Esophagus squamous epithelium (tissue), 4 donors: Measurements from ENCODE around the gene ITPR2.
"Not testable (repeated sequence)": the region's sequence is repeated elsewhere in the genome, so short reads cannot be mapped to it uniquely, and the experiment has no call there.

Source experiments
- POLR2A ChIP-seq, 4 donors: fragments of 450-650 bp; IDR thresholded peaks; one replicate each; pipeline ENCODE4 v1.6.1; 2017; ENCODE audit warnings: antibody characterized with exemption in 4 of 4, mild to moderate bottlenecking in 4 of 4, moderate library complexity in 3 of 4
- TF ChIP-seq, protein P1 (sequence below), 6 experiments: fragments of 450-650 bp in 4 of 6; fragments of 200-600 bp in 2 of 6; sonication (generic) in 2 of 6; IDR thresholded peaks; one replicate each; pipeline ENCODE4 v1.5.1; 2016 to 2019; ENCODE audit warnings: antibody characterized with exemption in 6 of 6, mild to moderate bottlenecking in 4 of 6, moderate library complexity in 4 of 6

DNA sequence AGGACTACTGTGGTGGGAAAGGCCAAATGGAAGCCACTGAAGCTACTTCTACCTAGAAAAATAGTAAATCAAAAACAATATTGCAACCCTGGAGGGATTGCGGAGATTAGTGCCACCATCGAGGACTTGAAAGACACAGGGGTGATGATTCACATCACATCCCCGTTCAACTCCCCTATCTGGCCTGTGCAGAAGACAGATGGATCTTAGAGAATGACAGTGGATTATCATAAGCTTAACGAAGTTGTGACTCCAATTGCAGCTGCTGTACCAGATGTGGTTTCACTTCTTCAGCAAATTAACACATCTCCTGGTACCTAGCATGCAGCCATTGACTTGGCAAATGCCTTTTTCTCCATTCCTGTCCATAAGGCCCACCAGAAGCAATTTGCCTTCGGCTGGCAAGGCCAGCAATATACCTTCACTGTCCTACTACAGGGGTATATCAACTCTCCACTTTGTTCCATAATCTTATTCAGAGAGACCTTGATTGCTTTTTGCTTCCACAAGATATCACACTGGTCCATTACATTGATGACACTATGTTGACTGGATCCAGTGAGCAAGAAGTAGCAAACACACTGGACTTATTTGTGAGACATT, 54.7 kb downstream of the ITPR2 start:
- not testable (repeated sequence) for TF ChIP-seq POLR2A (IDR thresholded peaks at IDR 0.05)
- TF ChIP-seq, protein P1, sequence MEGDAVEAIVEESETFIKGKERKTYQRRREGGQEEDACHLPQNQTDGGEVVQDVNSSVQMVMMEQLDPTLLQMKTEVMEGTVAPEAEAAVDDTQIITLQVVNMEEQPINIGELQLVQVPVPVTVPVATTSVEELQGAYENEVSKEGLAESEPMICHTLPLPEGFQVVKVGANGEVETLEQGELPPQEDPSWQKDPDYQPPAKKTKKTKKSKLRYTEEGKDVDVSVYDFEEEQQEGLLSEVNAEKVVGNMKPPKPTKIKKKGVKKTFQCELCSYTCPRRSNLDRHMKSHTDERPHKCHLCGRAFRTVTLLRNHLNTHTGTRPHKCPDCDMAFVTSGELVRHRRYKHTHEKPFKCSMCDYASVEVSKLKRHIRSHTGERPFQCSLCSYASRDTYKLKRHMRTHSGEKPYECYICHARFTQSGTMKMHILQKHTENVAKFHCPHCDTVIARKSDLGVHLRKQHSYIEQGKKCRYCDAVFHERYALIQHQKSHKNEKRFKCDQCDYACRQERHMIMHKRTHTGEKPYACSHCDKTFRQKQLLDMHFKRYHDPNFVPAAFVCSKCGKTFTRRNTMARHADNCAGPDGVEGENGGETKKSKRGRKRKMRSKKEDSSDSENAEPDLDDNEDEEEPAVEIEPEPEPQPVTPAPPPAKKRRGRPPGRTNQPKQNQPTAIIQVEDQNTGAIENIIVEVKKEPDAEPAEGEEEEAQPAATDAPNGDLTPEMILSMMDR (IDR thresholded peaks at IDR 0.05), result not testable (repeated sequence)
